Caki2 (cell line): Measurements from ENCODE around the gene PPOX. TPM values are rescaled to one million over a fixed set of nuclear protein-coding genes. Genes with fewer than 3 reads are reported as not detected.

Source experiments
- DNase-seq: peaks from one replicate; pipeline ENCODE4 v3.0.0-alpha.2; 2015; ENCODE audit warnings: low read depth
- in situ Hi-C: cut with HindIII; loops from 2 replicates; pipeline ENCODE4 v1.10.0; 2016; ENCODE audit warnings: low sequenced_read_pairs, low pct_unique_long_range_greater_than_20kb, mixed read lengths
- total RNA-seq: library from RNA; depleted of rRNA; stranded (reverse); fragments of >200 nt; shearing (Covaris generic); gene quantifications from 2 replicates; pipeline ENCODE4 v1.2.3, GENCODE V29; 2014; ENCODE audit warnings: low replicate concordance; rRNA removed

PPOX gene
- total RNA-seq, 1 experiment from 2014 or later = 35.7 TPM

DNA sequence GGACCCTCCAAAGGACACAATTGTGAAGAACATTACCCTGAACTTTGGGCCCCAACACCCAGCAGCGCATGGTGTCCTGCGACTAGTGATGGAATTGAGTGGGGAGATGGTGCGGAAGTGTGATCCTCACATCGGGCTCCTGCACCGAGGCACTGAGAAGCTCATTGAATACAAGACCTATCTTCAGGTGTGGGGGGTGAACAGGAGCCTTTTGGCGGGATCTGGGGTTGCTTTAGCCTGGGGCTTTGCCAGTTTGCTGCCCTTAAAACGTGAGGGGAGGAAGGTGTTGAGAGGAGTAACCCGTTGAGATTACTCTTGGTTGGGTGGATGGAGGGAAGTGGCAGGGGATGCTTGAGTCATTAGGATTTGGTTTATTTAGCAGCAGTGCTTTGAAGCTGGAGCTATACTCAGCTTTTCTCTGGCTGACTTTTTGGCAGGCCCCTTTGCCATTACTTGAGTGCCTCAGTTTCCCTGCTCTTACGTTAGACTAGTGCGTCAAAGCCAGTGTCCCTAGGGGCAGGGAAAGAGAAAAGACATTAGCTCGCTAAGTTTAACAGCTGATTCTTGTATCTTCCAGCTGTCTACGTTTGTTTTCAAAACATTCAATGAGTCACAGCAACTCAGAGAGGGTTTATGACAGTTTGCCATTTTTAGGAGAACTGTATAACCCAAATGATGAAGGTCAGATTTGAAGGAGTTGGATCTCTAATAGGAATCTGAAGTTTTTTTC lies 40.4 kb downstream of the PPOX start:
- DNase-seq = no peak
- in situ Hi-C loops = loop anchor here (25.0 kb wide), 1 partner anchor 181 kb away; no protein-coding TSS in a partner anchor

GRCh38 chr1:161207173-161207572 lies 40.9 kb downstream of the PPOX start:
- DNase-seq = no peak
- in situ Hi-C loops = loop anchor here (25.0 kb wide), 1 partner anchor 180 kb away; no protein-coding TSS in a partner anchor

DNA sequence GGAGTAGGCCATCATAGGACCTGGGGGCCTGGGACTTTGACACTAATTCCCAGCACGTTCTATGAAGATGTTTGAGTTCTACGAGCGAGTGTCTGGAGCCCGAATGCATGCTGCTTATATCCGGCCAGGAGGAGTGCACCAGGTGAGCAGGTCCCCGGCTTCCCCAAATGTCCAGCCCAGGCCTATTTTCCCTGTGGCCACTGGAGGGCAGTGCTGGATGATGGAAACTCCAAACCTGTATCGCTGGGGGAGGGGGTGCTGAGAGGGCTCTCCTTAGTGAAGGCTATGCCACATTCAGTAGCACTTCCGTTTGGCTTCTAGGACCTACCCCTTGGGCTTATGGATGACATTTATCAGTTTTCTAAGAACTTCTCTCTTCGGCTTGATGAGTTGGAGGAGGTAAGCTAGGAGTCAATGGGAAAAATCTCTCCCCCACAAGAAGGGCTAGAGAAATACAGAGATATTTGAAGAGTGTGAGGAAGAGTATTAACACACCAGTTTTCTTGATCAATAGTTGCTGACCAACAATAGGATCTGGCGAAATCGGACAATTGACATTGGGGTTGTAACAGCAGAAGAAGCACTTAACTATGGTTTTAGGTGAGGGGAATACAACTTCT lies 43.7 kb downstream of the PPOX start:
- in situ Hi-C loops = loop anchor here (25.0 kb wide), 1 partner anchor 177 kb away; no protein-coding TSS in a partner anchor
- peak; percentile 54 for DNase-seq

DNA sequence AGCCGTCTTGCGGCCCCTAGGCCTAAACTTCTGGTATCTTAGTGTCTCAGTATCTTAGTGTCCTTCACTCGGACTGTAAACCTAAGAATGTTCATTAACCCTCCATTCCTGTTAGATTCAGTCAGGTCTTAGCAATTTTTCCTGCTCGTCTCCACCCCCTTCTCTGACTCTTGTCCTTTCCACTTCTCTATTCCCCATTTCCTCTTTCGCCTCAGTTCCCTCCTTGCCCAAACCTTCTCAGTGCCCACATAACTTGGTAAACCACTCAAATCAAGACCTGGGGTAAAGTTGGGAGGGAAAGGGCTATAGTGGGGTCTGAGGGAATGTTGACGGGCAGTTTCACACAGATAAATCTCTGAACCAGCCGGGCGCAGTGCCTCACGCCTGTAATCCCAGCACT lies 48.1 kb downstream of the PPOX start:
- DNase-seq = no peak
- in situ Hi-C loops = loop anchor here (25.0 kb wide), 1 partner anchor 173 kb away; no protein-coding TSS in a partner anchor

- no peak for DNase-seq
- in situ Hi-C loops = loop anchor here (25.0 kb wide), 1 partner anchor 172 kb away; no protein-coding TSS in a partner anchor
Observed at GRCh38 chr1:161215076-161215475, 48.9 kb downstream of the PPOX start, which contains the start of gene FCER1G. Gene FCER1G (plus strand): TSS chr1:161215295. CDS start chr1:161215322, 27 bp downstream.

GRCh38 chr1:161216945-161217712 lies 50.9 kb downstream of the PPOX start:
- no peak for DNase-seq
- in situ Hi-C loops = loop anchor here (25.0 kb wide), 1 partner anchor 170 kb away; no protein-coding TSS in a partner anchor

DNA sequence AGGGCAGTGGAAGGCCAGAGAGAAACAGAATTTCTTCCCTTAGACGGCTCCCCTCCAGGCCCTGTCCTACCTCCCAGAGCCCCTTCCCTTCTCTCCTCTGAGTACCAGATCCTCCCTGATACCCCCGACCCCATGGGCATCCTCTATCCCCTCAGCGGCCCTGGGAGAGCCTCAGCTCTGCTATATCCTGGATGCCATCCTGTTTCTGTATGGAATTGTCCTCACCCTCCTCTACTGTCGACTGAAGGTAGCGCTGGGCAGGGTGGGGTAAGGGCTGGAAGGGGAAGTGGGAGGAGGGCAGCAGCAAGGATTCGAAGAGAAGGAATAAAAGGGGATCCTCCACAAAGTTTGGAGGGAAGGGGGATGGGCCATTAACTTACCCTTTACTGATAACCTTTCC lies 51.6 kb downstream of the PPOX start:
- DNase-seq = no peak
- in situ Hi-C loops = loop anchor here (25.0 kb wide), 1 partner anchor 169 kb away; no protein-coding TSS in a partner anchor

DNA sequence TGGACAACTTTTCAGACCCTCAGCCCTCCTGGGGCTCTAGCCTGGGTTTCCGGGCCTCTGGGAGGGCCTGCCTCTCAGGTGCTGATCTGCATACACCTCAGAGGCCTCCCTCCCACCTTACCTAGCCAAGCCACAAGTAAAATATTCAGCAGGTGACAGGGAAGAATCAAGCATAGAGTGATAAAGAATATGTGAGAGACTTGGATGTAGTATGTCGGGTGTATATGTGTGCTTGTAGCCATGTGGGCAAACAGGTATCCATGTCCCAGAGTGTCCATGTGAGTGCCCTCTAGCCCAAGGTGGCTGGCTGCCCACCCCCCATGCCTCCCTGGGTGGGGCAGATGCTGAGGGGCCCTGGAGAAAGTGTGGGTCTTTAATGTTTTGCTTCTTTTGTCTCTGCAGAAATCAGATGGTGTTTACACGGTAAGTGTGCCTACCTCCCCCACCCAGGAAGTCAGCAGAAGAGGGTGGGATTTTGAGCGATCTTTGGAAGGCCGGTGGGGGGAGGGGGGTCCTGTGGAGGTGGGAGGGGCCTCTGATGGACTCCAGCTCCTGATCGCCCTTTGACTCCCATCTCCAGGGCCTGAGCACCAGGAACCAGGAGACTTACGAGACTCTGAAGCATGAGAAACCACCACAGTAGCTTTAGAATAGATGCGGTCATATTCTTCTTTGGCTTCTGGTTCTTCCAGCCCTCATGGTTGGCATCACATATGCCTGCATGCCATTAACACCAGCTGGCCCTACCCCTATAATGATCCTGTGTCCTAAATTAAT lies 52.3 kb downstream of the PPOX start:
- in situ Hi-C loops = loop anchor here (25.0 kb wide), 1 partner anchor 169 kb away; no protein-coding TSS in a partner anchor
- DNase-seq = no peak

- in situ Hi-C loops = loop anchor here (25.0 kb wide), 1 partner anchor 168 kb away; no protein-coding TSS in a partner anchor
Observed at GRCh38 chr1:161219078-161219892, 53.1 kb downstream of the PPOX start.

GRCh38 chr1:161220002-161220401 lies 53.8 kb downstream of the PPOX start:
- in situ Hi-C loops = loop anchor here (25.0 kb wide), 1 partner anchor 167 kb away; no protein-coding TSS in a partner anchor

More at GRCh38 chr1:161219078-161219892, 53.1 kb downstream of the PPOX start:
- DNase-seq = no peak

More at GRCh38 chr1:161220002-161220401, 53.8 kb downstream of the PPOX start:
- DNase-seq = no peak

Other genes starting within 250 kb of the PPOX start
- gene ITLN2, start 211.6 kb upstream of the PPOX start, total RNA-seq = not detected in 2 replicates
- 17.4 and 41.5 TPM in 2 replicates for gene F11R, start 145.3 kb upstream of the PPOX start, total RNA-seq
- 53.5 and 67.6 TPM in 2 replicates for gene TSTD1, start 127.5 kb upstream of the PPOX start, total RNA-seq
- 55.3 and 65.1 TPM in 2 replicates for gene USF1, start 120.4 kb upstream of the PPOX start, total RNA-seq
- gene ARHGAP30, start 96.5 kb upstream of the PPOX start, total RNA-seq = not detected in 2 replicates
- 0.29 and 0.88 TPM in 2 replicates for gene NECTIN4, start 76.9 kb upstream of the PPOX start, total RNA-seq
- 3.7 and 23.8 TPM in 2 replicates for gene KLHDC9, start 68.1 kb upstream of the PPOX start, total RNA-seq
- 23.4 and 34.3 TPM in 2 replicates for gene PFDN2, start 48.4 kb upstream of the PPOX start, total RNA-seq
- 32.0 and 38.2 TPM in 2 replicates for gene NIT1, start 48.3 kb upstream of the PPOX start, total RNA-seq
- 17.4 and 39.5 TPM in 2 replicates for gene DEDD, start 33.8 kb upstream of the PPOX start, total RNA-seq
- gene UFC1, start 12.4 kb upstream of the PPOX start, total RNA-seq = 189 and 204 TPM in 2 replicates
- gene USP21, start 6.9 kb upstream of the PPOX start, total RNA-seq = 3.3 and 7.0 TPM in 2 replicates
- gene B4GALT3, start 11.1 kb downstream of the PPOX start, total RNA-seq = 24.0 and 29.0 TPM in 2 replicates
- gene ADAMTS4, start 32.6 kb downstream of the PPOX start, total RNA-seq = not detected in 2 replicates
- gene NDUFS2, start 35.9 kb downstream of the PPOX start, total RNA-seq = 108 and 118 TPM in 2 replicates
- not detected in 2 replicates for gene FCER1G, start 48.9 kb downstream of the PPOX start, total RNA-seq
- not detected in 2 replicates for gene APOA2, start 57.2 kb downstream of the PPOX start, total RNA-seq
- 7.2 and 9.2 TPM in 2 replicates for gene TOMM40L, start 59.6 kb downstream of the PPOX start, total RNA-seq
- gene NR1I3, start 71.8 kb downstream of the PPOX start, total RNA-seq = not detected in 2 replicates
- not detected in 2 replicates for gene PCP4L1, start 92.3 kb downstream of the PPOX start, total RNA-seq
- gene MPZ, start 143.5 kb downstream of the PPOX start, total RNA-seq = 0.74 TPM in 1 of 2 replicates, not detected in the other
- 342 and 387 TPM in 2 replicates for gene SDHC, start 148.0 kb downstream of the PPOX start, total RNA-seq
- not detected in 2 replicates for gene CFAP126, start 201.4 kb downstream of the PPOX start, total RNA-seq